Measurements from ENCODE around the gene GNAZ. TPM values are rescaled to one million over a fixed set of nuclear protein-coding genes. Genes with fewer than 3 reads are reported as not detected.

Gene GNAZ
- total RNA-seq, 4 donors from 2014 or later: 2.7 to 14.7 (median 7.8) TPM

DNA sequence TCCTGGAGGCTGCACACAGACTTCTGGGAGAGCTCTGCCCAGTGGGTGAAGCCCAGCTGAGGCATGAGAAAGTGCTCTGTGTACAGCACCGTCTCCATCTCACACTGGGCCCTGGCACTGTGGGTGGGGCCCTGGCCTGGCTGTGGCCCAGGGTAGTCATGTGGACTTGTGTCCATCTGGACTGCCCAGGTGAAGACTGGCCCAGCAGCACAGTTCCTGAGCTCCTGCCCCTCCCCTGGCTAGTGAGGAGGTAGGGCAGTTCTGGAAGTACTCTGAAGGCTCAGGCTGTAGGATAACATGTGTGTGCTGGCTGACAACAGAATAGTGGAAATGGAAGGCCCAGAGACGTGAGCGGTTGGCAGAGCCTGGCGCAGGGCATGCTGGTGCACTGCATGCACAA, 36.0 kb downstream of the GNAZ start:
- 86% methylated on average over 4 of the region's 4 CpGs; no CpG with 5 or more reads in 1 of the 2 donors for WGBS, 2 donors (ENCODE audit: low coverage in 1 of 2)
- in situ Hi-C loops (cut with MboI; ENCODE audit: low pct_ligation_motif_present in 1 of 4, low pct_unique_long_range_greater_than_20kb in 1 of 4, low sequenced_read_pairs in 3 of 4): no loop called here
- no peaks in the 10 kb centered on the region for H3K4me1 ChIP-seq
- no peak overlapping the region for H3K27ac ChIP-seq
- TF ChIP-seq, protein P1, sequence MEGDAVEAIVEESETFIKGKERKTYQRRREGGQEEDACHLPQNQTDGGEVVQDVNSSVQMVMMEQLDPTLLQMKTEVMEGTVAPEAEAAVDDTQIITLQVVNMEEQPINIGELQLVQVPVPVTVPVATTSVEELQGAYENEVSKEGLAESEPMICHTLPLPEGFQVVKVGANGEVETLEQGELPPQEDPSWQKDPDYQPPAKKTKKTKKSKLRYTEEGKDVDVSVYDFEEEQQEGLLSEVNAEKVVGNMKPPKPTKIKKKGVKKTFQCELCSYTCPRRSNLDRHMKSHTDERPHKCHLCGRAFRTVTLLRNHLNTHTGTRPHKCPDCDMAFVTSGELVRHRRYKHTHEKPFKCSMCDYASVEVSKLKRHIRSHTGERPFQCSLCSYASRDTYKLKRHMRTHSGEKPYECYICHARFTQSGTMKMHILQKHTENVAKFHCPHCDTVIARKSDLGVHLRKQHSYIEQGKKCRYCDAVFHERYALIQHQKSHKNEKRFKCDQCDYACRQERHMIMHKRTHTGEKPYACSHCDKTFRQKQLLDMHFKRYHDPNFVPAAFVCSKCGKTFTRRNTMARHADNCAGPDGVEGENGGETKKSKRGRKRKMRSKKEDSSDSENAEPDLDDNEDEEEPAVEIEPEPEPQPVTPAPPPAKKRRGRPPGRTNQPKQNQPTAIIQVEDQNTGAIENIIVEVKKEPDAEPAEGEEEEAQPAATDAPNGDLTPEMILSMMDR (IDR thresholded peaks at IDR 0.05): no peak
- TF ChIP-seq POLR2A (IDR thresholded peaks at IDR 0.05) (no peak), POLR2AphosphoS5 (IDR thresholded peaks at IDR 0.05) (no peak), EP300 (IDR thresholded peaks at IDR 0.05; ENCODE audit: low read depth) (no peak)
- H3K36me3 ChIP-seq: no peaks in the 10 kb centered on the region
- no peak overlapping the region for H3K4me3 ChIP-seq
- no peaks in the 10 kb centered on the region for H3K9me3 ChIP-seq
- DNase-seq: no peak
- H3K27me3 ChIP-seq: no peaks in the 10 kb centered on the region
- intact Hi-C loops (cut with DNase I; ENCODE audit: low total_unique reads): no loop called here

DNA sequence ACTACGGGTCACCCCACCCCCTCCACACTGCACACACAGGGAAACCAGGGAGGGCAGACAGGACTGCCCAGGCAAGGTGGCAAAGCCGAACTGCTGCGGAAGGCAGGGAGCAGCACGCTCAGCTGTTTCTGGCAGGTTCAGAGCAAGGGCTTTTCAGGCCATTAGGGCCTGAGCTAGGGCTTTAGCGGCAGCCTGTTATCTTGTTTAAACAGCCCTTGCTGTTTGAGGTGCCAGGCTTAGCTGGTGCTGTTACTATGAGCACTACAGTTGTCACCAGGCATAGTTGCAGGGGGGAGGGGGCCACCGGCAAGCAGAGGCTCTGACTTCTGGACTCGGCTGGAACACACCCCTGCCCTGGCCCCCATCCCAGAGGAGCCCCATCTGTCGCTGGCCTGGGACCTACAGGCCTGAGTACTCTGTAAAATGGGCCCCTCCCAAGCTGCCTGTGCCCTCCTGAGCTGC, 36.6 kb downstream of the GNAZ start:
- Histone ChIP-seq H3K36me3 (no peaks in the 10 kb centered on the region), H3K9me3 (no peaks in the 10 kb centered on the region), H3K4me3 (no peak overlapping the region), H3K4me1 (no peaks in the 10 kb centered on the region), H3K27me3 (no peaks in the 10 kb centered on the region), H3K27ac (no peak overlapping the region)
- WGBS, 2 donors (ENCODE audit: low coverage in 1 of 2): 65% methylated on average over 8 of the region's 8 CpGs; no CpG with 5 or more reads in 1 of the 2 donors
- no peak for DNase-seq
- intact Hi-C loops (cut with DNase I; ENCODE audit: low total_unique reads): no loop called here
- TF ChIP-seq POLR2AphosphoS5 (IDR thresholded peaks at IDR 0.05): no peak
- no peak for TF ChIP-seq POLR2A (IDR thresholded peaks at IDR 0.05)
- TF ChIP-seq, protein P1 (IDR thresholded peaks at IDR 0.05): no peak
- no peak for TF ChIP-seq EP300 (IDR thresholded peaks at IDR 0.05; ENCODE audit: low read depth)
- in situ Hi-C loops (cut with MboI; ENCODE audit: low pct_ligation_motif_present in 1 of 4, low pct_unique_long_range_greater_than_20kb in 1 of 4, low sequenced_read_pairs in 3 of 4): no loop called here

DNA sequence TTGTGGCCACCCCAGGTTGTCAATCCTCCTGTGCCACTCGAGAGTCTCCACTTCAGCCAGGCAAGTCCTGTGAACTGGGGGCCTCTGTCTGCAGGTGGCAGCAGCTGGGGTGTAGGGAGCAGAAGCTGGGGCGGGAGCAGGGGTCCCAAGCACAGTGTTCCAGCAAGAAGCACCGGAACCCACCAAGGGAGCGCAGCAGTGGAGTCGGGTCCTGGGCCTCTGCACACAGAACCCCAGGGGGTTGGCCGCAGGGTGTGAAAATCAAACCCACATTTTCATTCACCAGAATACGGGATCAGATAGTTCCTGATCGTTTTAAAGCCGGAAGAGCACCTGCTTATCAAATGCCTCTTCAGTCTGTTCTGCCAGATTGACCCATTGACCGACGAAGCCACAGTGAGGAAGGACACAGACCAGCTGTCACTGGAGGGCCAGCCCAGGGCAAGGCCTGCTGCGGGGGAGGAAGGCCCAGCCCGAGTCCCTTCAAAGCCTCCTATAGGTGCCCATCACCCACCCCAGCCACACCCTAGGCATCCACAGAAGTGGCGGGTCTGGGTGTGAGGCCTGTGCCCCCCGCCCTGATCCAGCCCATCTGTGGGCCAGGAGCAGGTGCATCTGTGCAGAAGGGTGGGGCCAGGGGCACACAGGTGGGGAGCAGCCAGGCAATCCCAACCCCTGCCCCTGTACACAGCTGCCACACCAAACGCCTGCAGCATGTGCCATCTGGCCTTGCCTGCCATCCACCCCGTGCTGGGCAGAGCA, 37.3 kb downstream of the GNAZ start:
- WGBS, 2 donors (ENCODE audit: low coverage in 1 of 2): 72 to 76% methylated on average over 4 to 17 of the region's 17 CpGs

DNA sequence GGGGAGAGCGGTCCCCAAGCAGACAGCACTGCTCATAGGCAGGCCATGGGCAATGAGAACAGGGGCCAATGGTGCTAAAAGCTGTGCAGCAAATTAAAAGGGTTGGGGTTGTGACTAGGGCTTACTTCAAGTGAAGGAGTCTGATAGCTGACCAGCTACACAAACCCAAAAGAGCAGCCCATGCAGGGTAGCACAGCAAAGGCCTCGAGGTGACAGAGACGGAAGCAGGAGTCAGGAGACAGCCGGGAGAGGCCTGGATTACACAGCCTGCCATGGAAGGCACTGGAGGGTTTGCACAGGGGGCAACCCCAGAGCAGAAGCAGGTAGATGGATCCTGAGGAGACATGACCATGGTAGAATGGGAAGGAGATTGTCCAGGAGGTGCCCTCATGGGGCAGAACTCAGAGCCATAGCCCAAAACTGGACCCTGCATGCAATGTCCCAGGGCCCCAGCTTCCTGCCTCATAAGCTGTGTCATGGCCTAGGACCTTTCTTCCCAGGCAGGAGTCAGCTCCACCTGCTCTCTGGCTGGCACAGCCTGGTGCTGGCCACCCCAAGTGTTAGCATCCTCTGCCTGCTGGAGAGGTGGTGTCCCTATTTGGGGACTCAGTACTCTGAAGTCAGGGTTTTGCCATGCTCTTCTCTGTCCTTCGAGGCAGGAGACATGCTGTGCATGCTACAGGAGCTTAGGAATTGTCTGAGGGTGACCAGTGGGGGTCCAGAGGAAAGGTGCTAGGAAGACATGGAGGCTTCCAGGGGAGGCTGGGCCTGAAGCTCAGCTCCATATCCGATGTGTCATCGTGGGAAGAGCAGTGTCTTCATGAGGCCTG, 38.1 kb downstream of the GNAZ start:
- H3K4me3 ChIP-seq: no peak overlapping the region
- H3K4me1 ChIP-seq: no peaks in the 10 kb centered on the region
- intact Hi-C loops (cut with DNase I; ENCODE audit: low total_unique reads) (no loop called here), in situ Hi-C loops (cut with MboI; ENCODE audit: low pct_ligation_motif_present in 1 of 4, low pct_unique_long_range_greater_than_20kb in 1 of 4, low sequenced_read_pairs in 3 of 4) (no loop called here)
- H3K36me3 ChIP-seq: no peaks in the 10 kb centered on the region
- H3K27ac ChIP-seq: no peak overlapping the region
- TF ChIP-seq POLR2AphosphoS5 (IDR thresholded peaks at IDR 0.05): no peak
- TF ChIP-seq EP300 (IDR thresholded peaks at IDR 0.05; ENCODE audit: low read depth): no peak
- TF ChIP-seq, protein P1 (IDR thresholded peaks at IDR 0.05): no peak
- no peak for TF ChIP-seq POLR2A (IDR thresholded peaks at IDR 0.05)
- WGBS, 2 donors (ENCODE audit: low coverage in 1 of 2): 89 to 92% methylated on average over 5 to 7 of the region's 7 CpGs
- DNase-seq: no peak
- H3K9me3 ChIP-seq: no peaks in the 10 kb centered on the region
- no peaks in the 10 kb centered on the region for H3K27me3 ChIP-seq

More for the DNA sequence above, 37.3 kb downstream of the GNAZ start:
- no peak for TF ChIP-seq POLR2A (IDR thresholded peaks at IDR 0.05)
- peak; percentile 71 to 79 (median 77) for TF ChIP-seq POLR2AphosphoS5 (IDR thresholded peaks at IDR 0.05)
- Histone ChIP-seq H3K27me3 (no peaks in the 10 kb centered on the region), H3K9me3 (no peaks in the 10 kb centered on the region), H3K4me1 (no peaks in the 10 kb centered on the region), H3K4me3 (no peak overlapping the region), H3K27ac (no peak overlapping the region), H3K36me3 (no peaks in the 10 kb centered on the region)
- in situ Hi-C loops (cut with MboI; ENCODE audit: low pct_ligation_motif_present in 1 of 4, low pct_unique_long_range_greater_than_20kb in 1 of 4, low sequenced_read_pairs in 3 of 4): no loop called here
- DNase-seq: peak; percentile 38
- intact Hi-C loops (cut with DNase I; ENCODE audit: low total_unique reads): no loop called here

All from transverse colon (tissue), 4 donors.